ENCODE measurements around the gene DCXR.

The DCXR gene

GRCh38 chr17:82037092-82037888 lies at the start of gene DCXR:
Gene DCXR (minus strand): TSS chr17:82037697. CDS start chr17:82037682, 15 bp downstream.
- DNase-seq: peak; percentile 98

- no peak for DNase-seq
Observed at GRCh38 chr17:82085931-82086764, 48.7 kb upstream of the DCXR start.

DNA sequence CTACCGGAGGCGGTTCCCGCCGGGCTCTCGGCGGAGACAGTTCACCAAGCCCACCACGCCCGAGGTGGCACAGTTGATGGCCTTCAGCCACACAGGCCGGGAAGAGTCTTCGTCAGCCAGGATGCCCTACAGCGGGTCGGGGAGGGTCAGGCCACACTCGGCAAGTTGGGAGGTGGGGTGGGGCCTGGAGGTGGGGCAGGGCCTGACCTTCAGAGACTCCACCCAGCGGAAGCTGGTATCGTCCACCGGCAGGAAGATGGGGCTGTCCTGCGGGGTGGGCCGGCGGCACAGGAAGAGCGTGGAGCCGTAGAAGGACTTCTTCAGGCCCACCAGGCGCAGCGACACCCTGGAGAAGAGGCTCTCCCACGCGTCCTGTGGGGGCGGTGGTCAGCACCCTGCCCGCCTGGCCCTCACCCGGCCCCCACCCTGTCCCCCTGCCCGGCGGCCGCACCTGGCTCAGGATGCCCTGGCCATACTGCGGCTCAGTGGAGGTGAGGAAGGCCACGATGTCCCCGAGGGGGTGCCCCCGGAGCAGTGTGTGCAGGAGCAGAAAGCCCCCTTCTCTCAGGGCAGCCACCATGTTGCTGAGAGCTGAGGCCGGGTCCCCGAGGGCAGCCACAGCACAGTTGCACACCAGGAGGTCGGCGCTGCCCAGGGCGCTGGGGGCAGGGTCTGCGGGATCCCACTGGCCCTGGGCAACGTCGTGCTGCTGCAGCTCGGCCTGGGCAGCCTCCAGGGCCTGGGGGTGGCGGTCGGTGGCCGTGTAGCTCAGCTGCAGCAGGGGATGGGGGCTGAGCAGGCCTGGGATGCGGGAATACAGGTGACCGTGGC lies 47.7 kb upstream of the DCXR start:
- no peak for DNase-seq

- no peak for DNase-seq
Observed at GRCh38 chr17:82084373-82085030, 47.0 kb upstream of the DCXR start.

DNA sequence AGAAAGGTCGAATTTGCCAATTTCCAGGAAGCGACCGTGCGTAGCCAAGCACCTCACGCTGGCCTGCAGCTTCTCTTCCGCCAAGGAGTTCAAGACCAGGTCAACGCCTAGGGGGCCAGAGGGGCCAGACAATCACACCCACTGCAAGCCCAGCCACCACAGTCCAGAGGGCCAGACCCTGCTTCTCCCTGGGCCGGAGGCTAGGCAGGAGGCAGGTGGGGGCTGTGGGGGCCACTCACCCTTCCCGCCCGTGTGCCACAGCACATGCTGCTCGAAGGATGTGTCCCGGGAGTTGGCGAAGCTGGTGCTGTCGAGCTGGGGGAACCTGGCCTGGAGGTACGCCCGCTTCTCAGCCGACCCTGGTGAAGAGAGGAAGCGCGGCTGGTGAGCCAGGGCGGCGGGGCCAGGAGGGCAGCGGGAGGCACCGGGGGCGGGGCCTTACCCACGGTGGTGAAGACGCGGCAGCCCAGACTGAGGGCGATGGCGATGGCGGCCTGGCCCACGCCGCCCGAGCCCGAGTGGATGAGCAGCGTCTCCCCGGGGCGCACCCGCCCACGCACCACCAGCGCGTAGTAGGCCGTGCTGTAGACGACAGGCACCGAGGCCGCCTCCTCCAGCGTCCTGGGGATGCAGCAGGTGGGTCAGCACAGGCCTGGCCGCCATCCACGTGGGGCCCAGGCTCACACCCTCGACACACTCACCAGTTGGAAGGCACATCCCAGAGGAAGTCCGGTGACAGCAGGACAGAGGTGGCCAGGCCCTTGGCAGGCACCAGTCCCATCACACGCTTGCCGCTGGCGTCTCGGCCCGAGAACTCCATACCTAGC lies 46.2 kb upstream of the DCXR start:
- DNase-seq: no peak

DNA sequence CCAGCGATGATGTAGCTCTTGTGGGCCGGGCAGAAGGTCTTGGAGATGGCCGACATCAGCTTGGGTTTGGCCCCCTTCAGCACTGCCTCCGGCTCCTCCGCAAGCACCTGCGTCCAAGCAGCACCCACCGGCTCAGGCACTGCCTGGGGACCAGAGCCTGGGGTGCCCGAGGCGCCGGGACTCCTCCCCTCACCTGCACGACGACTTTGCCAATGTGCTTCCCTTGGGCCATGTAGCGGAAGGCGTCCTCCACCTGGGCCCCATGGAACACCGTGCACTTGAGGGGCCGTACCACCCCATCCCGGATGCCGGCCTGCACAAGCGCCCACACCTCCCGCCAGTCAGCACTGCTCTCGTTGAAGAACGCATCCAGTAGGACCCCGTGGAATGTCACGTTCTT lies 45.5 kb upstream of the DCXR start:
- no peak for DNase-seq

- no peak for DNase-seq
Observed at GRCh38 chr17:82082456-82082855, 45.0 kb upstream of the DCXR start.

DNA sequence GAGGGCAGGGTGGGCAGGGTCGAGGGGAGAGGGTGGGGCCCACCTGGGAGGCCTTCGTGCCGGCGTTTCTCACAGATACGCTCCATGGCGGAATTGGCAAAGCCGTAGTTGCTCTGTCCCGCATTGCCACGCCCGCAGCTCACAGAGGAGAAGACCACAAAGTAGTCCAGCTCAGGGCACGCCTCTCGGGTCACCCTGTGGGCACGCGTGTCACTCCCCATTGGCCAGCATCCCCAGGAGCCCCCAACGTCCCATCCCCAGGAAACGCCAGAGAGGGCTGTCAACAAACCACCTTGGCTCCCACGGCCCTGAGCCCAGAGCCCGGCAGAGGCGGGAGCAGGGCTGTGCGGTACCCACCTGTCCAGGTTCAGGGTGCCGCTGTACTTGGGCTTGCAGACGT lies 44.5 kb upstream of the DCXR start:
- no peak for DNase-seq

GRCh38 chr17:82081546-82081945 lies 44.0 kb upstream of the DCXR start:
- no peak for DNase-seq

DNA sequence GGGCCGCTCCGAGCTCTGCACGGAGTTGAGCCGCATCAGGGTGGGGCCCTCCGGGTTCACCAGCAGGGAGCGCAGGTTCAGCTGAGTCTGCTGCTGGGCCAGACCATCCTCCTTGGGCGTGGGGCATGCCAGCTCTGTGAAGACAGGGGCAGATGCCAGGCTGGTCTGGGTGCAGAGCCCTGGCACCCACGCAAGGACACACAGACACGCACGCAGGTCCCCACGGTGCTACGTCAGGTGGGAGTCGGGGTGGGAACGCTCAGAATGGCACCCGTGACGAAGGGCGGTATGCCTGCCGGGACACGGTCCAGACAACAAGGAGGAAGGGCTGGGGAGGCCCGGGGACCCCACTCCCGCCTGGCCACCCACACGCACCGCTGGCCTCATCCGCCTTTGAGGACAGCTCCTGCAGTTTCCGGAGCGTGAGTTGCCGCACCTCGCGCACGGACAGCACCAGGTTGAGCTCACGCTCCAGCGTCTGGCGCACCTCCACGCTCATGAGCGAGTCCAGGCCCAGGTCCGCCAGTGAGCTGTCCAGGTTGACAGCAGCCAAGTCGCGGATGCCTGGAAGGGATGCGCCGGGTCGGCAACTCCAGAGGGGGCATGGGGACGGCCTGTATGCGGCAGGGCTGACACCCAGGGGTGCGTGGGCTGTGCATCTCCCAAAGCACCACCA lies 43.4 kb upstream of the DCXR start:
- DNase-seq: no peak

DNA sequence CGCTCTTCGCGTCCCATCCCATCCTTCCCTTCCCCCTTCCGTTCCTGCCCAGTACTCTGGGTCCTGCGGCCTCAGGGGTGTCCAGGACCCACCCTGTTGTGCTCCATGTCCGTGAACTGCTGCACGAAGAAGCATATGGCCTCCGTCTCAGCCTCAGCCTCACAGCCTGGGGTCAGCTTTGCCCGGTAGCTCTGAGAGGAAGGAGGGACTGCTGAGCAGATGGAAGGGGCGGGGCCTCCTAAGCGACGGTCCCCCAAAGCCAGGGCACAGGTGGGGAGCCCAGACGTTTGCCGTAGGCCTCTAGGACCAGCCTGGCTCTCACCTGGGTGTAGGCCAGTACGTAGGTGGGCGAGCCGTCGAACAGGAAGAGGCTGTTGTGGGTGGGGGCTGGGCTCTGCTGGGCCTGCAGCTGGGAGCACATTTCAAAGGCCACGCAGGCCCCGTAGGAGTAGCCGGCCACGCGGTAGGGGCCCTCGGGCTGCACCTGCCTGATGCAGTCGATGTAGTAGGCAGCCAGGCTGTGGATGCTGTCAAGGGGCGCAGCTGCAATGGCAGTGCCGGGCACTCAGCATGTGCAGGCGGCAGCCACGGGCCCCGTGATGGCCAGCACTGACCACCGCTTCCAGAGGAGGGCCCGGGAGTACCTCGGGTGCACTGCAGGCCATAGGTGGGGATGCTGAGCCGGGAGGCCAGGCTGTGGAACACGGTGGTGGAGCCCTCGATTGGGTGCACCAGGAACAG lies 42.7 kb upstream of the DCXR start:
- no peak for DNase-seq

GRCh38 chr17:82079001-82079677 lies 41.6 kb upstream of the DCXR start:
- no peak for DNase-seq

DNA sequence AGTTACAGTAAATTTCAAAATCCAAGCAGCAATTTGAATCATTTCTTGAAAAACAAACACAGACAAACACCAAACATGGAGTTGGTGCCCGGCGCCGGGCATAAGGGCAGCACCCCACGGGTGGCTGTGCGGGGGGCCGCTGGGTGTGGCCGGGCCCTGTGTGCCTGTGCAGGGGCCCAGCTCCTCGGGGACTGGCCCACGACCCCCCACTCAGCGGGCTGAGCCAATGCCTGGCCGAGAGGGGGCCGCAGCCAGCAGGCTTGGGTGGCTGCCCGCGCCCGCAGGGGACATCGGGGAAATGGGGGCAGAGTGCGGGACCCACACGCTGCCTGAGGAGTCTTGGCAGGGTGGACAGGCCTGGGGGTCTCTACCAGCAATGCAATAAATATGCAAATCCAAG lies 40.9 kb upstream of the DCXR start:
- DNase-seq: no peak

DNA sequence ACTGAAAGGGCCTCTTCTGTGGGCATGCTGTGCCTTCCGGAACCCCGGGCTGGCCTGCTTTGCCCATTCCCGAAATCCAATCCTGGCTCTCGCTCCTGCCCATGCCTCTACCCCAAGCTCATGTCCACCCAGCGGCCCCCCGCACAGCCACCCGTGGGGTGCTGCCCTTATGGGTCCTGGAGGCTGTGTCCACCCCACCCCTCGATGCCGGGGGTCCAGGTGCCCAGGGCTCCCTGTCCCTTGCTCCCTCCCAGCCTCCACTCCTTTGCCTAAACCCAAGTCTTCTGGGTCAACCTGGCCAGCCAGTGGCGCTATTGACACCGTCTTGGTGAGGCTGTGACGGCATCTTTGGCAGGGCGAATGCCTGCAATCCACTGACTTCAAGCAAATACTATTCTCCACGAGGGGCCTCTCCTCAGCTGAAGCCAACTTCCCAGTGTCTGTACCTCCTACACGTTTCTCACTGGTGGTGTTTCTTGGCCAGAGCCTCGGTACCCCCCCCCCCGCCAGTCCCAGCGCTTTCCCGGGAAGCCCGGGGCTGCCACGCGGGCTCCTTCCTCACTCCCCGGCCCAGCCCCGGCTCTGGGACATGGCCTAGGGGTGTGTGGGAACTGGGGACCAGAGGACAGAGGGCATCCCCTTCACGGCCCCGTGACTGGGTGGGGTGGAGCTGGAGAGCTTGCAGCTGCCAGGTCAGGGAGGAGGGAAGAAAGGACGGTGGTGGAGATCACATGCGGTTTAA lies 40.3 kb upstream of the DCXR start:
- DNase-seq: no peak

DNA sequence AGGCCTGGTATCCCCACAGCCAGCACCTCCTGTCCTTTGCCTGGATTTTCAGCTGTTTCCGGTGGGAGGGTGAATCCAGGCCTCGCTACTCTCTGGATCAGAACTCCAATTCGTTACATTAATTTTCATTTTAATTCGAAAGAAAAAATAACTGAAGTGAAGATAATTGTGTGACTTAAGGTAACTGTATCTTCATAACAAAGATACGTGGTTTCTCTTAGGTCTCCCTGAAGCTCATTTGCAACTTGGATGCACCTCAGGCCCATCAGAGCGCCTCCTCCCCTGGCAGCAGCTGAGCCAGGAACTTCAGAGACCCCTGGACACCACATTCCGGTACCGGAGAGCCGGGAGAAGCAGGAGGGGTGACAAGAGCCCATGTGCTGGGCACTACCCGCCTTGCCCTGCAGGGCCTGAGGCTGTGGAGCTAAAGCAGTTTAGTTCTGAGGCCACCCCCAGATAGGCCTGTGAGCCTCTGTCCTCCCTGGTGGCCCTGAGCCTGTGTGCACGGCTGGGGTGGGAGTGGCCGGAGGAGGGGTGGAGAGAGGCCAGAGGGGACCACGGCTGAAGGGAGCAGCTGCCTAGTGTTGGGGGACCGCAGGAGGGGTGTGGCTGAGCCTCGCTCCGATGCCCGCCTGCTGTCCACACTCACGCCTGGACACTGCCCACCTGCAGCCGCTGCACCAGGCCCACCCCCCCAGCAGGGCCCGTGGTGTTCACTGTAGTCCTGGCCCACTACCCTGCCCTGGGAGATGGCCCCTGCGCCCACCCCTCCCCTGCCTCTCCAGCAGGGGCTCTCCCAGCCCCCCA lies 39.5 kb upstream of the DCXR start:
- no peak for DNase-seq

- no peak for DNase-seq
Observed at GRCh38 chr17:82076018-82076784, 38.7 kb upstream of the DCXR start.

DNA sequence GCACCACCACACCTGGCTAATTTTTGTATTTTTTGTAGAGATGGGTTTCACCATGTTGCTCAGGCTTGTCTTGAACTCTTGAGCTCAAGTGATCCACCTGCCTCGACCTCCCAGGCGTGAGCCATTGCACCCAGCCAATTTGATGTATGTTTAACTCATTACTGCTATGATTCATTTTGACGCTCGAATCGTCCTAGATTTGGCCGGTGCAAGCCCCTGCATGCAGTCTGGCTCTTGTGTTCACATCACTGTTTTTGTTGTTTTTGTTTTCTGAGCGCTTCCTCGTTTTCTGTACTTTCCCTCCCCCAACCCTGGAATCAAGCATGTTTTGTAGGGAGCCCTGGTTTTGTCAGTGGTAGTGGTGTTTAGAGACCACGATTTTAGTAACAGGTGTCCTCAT lies 35.9 kb upstream of the DCXR start:
- DNase-seq: no peak
